NCI-H524 treated with DMSO at 0.1 percent for 48 hours (cell line): ENCODE measurements around the gene ARID1A.
A peak's percentile ranks its signal among the peaks of the same experiment; 100 is the strongest.
"Not testable (repeated sequence)": the region's sequence is repeated elsewhere in the genome, so short reads cannot be mapped to it uniquely, and the experiment has no call there.

Source experiments
- DNase-seq: peaks from one replicate; lab custom pipeline; 2025; lab: John Stamatoyannopoulos, UW

ARID1A gene

GRCh38 chr1:26695356-26696118 is at the start of gene ARID1A:
Gene ARID1A, plus strand, starts transcription at chr1:26696015. Its CDS starts 389 bp downstream, at chr1:26696404.
- peak; percentile 65 for DNase-seq

GRCh38 chr1:26664802-26665201 is 31.0 kb upstream of the ARID1A start:
- DNase-seq, result no peak

GRCh38 chr1:26666855-26667254 is 29.0 kb upstream of the ARID1A start:
- DNase-seq, result no peak

- not testable (repeated sequence) for DNase-seq
Measured at GRCh38 chr1:26668106-26668786, 27.6 kb upstream of the ARID1A start.

GRCh38 chr1:26677306-26678115 is 18.3 kb upstream of the ARID1A start:
- DNase-seq, result peak; percentile 82

- no peak for DNase-seq
Measured at GRCh38 chr1:26684763-26685508, 10.9 kb upstream of the ARID1A start.

- DNase-seq, result no peak
Measured at GRCh38 chr1:26686795-26687194, 9.0 kb upstream of the ARID1A start.

- DNase-seq, result no peak
Measured at GRCh38 chr1:26689504-26689903, 6.3 kb upstream of the ARID1A start.

- no peak for DNase-seq
Measured at GRCh38 chr1:26690157-26690556, 5.7 kb upstream of the ARID1A start.

- no peak for DNase-seq
Measured at GRCh38 chr1:26690576-26691031, 5.2 kb upstream of the ARID1A start.

GRCh38 chr1:26692211-26692792 is 3.5 kb upstream of the ARID1A start:
- DNase-seq, result peak; percentile 83

- peak; percentile 97 for DNase-seq
Measured at GRCh38 chr1:26692793-26693490, 2.9 kb upstream of the ARID1A start.

GRCh38 chr1:26693599-26694572 is 1.9 kb upstream of the ARID1A start:
- DNase-seq, result no peak

- DNase-seq, result no peak
Measured at GRCh38 chr1:26694638-26695355, 1.0 kb upstream of the ARID1A start.

GRCh38 chr1:26696119-26696653 is 371 bp downstream of the ARID1A start:
- DNase-seq, result no peak

GRCh38 chr1:26696654-26697430 is 1.0 kb downstream of the ARID1A start:
- no peak for DNase-seq

GRCh38 chr1:26697431-26697977 is 1.7 kb downstream of the ARID1A start:
- no peak for DNase-seq
